Heart left ventricle (tissue), 13 donors: Measurements from ENCODE around the gene ANKRD24.

Experiments used
- CTCF ChIP-seq, 12 donors: fragments of 200-600 bp; sonication (generic) in 4 of 12; IDR thresholded peaks; one replicate each; pipeline versions ENCODE4 v1.5.0 to v1.8.0; 2018 to 2022; ENCODE audit warnings: antibody characterized with exemption in 12 of 12, mild to moderate bottlenecking in 5 of 12
- POLR2A ChIP-seq, 2 donors: fragments of 450-650 bp; IDR thresholded peaks; one replicate each; pipeline ENCODE4 v1.6.1; 2017; ENCODE audit warnings: antibody characterized with exemption in 2 of 2, mild to moderate bottlenecking in 2 of 2, moderate library complexity in 2 of 2
- donor health status: ischemic (EF 13 %, LVEDD 7.1; RV severe dilation, severe dysfunction).
- donor health status: DM: no; HTN: yes; CAD: no.
- donor health status: DM: no; HTN: no; CAD: no.
- donor health status: ischemic (EF 25% LVEDD 6.9; RV normal size, moderate dysfunction).
- donor health status: ischemic (EF 25% LVEDD 5.7; RV mildly dilated, moderate dysfunction).
- donor health status: ischemic (EF 35%, LVEDD 5.7; RV mildly dilated, moderate dysfunction).
- donor health status: nonischemic (EF 11% LVEDD 7.7; RV severe dilation, severe dysfunction).
- donor health status: DM: yes; HTN: yes; CAD: no.
- donor health status: PGD.
- donor health status: ischemic (EF 29% LVEDD 5.4; RV normal size, mild dysfunction).
- donor health status: nonischemic (EF 23%, LVEDD 6.1; RV moderate dilation, normal function).

GRCh38 chr19:4258181-4258580 is 75.7 kb downstream of the ANKRD24 start:
- TF ChIP-seq CTCF (IDR thresholded peaks at IDR 0.05) (no peak), POLR2A (IDR thresholded peaks at IDR 0.05) (no peak)
